Spleen (tissue), 7 donors: ENCODE data around the gene C9orf85.

ENCODE experiments used
- CTCF ChIP-seq, 11 experiments: fragments of 200-600 bp in 7 of 11; fragments of 450-650 bp in 4 of 11; sonication (generic) in 4 of 11; IDR thresholded peaks in 8 of 11; conservative IDR thresholded peaks in 3 of 11; 1 replicate in 7 of 11; 2 replicates in 4 of 11; pipeline versions ENCODE4 v1.4.0 to v1.8.0; 2016 to 2021; ENCODE audit warnings: antibody characterized with exemption in 11 of 11, inconsistent platforms in 4 of 11, mild to moderate bottlenecking in 1 of 11
- POLR2A ChIP-seq, 3 donors: fragments of 450-650 bp; IDR thresholded peaks; one replicate each; pipeline ENCODE4 v1.5.1; 2017; ENCODE audit warnings: antibody characterized with exemption in 3 of 3, mild to moderate bottlenecking in 1 of 3
- donor health status: DM: no; HTN: no; CAD: no; lungs with moderate emphysema.
- donor health status: DM: no; HTN: no; CAD: no.
- donor health status: DM: no; HTN: no; CAD: no.

GRCh38 chr9:71941060-71941568 lies 29.7 kb downstream of the C9orf85 start:
- TF ChIP-seq CTCF (IDR thresholded peaks at IDR 0.05 in 8 of 11, conservative IDR thresholded peaks at IDR 0.05 in 3 of 11), result no peak
- TF ChIP-seq POLR2A (IDR thresholded peaks at IDR 0.05), result no peak
